HL-60/S4 (cell line): Measurements from ENCODE around the gene EXOC6B.
"Not testable (repeated sequence)": the region's sequence is repeated elsewhere in the genome, so short reads cannot be mapped to it uniquely, and the experiment has no call there.

Experiments
- in situ Hi-C: fragments of 300-500 bp; cut with MboI; formaldehyde crosslinking; loops from 2 replicates; pipeline ENCODE4 v1.14.3; 2022; ENCODE audit warnings: low sequenced_read_pairs

Gene EXOC6B

GRCh38 chr2:72494392-72494791, 331.4 kb downstream of the EXOC6B start:
- in situ Hi-C loops: no loop called here

GRCh38 chr2:72484622-72485021, 341.2 kb downstream of the EXOC6B start:
- in situ Hi-C loops: not testable (repeated sequence)

GRCh38 chr2:72483346-72483745, 342.5 kb downstream of the EXOC6B start:
- in situ Hi-C loops: no loop called here

GRCh38 chr2:72475246-72475645, 350.6 kb downstream of the EXOC6B start:
- in situ Hi-C loops: no loop called here

GRCh38 chr2:72457801-72458516, 367.9 kb downstream of the EXOC6B start:
- in situ Hi-C loops: no loop called here

- in situ Hi-C loops: no loop called here
Measured at GRCh38 chr2:72454189-72454588, 371.6 kb downstream of the EXOC6B start.

- in situ Hi-C loops: no loop called here
Measured at GRCh38 chr2:72442270-72442669, 383.6 kb downstream of the EXOC6B start.

GRCh38 chr2:72439892-72440291, 385.9 kb downstream of the EXOC6B start:
- in situ Hi-C loops: no loop called here

- in situ Hi-C loops: no loop called here
Measured at GRCh38 chr2:72438364-72438763, 387.5 kb downstream of the EXOC6B start.

- in situ Hi-C loops: no loop called here
Measured at GRCh38 chr2:72431737-72432136, 394.1 kb downstream of the EXOC6B start.

- in situ Hi-C loops: no loop called here
Measured at GRCh38 chr2:72427022-72427861, 398.6 kb downstream of the EXOC6B start.

GRCh38 chr2:72425996-72426395, 399.8 kb downstream of the EXOC6B start:
- in situ Hi-C loops: no loop called here

GRCh38 chr2:72423756-72424155, 402.1 kb downstream of the EXOC6B start:
- in situ Hi-C loops: no loop called here

GRCh38 chr2:72421771-72422379, 404.0 kb downstream of the EXOC6B start:
- in situ Hi-C loops: not testable (repeated sequence)

GRCh38 chr2:72415781-72416475, 409.9 kb downstream of the EXOC6B start:
- in situ Hi-C loops: no loop called here

GRCh38 chr2:72415241-72415661, 410.6 kb downstream of the EXOC6B start:
- in situ Hi-C loops: no loop called here

GRCh38 chr2:72414137-72414760, 411.6 kb downstream of the EXOC6B start:
- in situ Hi-C loops: no loop called here

- in situ Hi-C loops: no loop called here
Measured at GRCh38 chr2:72413716-72414115, 412.1 kb downstream of the EXOC6B start.

GRCh38 chr2:72412214-72412613, 413.6 kb downstream of the EXOC6B start:
- in situ Hi-C loops: no loop called here

- in situ Hi-C loops: no loop called here
Measured at GRCh38 chr2:72399879-72400278, 426.0 kb downstream of the EXOC6B start.

- in situ Hi-C loops: no loop called here
Measured at GRCh38 chr2:72395096-72395495, 430.7 kb downstream of the EXOC6B start.
